COLO829 (cell line): ENCODE results near the gene XIRP1.

Experiments
- DNase-seq: peaks from one replicate; pipeline ENCODE4 v3.0.0; 2012; ENCODE audit warnings: low spot score

XIRP1 gene

DNA sequence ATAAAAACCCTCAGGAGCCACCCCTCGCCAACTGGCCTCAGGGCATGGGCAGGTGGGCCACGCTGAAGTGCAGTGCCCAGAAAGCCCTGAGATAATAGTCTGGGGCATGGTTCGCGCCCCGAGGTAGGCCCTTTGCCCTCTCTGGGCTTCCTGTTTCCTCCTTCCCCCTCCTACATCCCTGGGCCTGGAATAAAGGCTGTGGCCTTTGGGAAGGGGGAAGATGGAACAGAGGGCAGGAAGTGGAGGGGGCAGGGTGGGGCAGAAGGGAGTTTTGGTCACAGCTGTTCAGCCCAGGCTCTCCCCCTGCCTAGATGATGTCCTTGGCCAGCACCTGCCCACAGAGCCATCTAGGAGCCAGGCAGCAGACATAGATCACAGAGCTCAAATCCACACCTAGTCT lies 50.3 kb downstream of the XIRP1 start:
- no peak for DNase-seq

DNA sequence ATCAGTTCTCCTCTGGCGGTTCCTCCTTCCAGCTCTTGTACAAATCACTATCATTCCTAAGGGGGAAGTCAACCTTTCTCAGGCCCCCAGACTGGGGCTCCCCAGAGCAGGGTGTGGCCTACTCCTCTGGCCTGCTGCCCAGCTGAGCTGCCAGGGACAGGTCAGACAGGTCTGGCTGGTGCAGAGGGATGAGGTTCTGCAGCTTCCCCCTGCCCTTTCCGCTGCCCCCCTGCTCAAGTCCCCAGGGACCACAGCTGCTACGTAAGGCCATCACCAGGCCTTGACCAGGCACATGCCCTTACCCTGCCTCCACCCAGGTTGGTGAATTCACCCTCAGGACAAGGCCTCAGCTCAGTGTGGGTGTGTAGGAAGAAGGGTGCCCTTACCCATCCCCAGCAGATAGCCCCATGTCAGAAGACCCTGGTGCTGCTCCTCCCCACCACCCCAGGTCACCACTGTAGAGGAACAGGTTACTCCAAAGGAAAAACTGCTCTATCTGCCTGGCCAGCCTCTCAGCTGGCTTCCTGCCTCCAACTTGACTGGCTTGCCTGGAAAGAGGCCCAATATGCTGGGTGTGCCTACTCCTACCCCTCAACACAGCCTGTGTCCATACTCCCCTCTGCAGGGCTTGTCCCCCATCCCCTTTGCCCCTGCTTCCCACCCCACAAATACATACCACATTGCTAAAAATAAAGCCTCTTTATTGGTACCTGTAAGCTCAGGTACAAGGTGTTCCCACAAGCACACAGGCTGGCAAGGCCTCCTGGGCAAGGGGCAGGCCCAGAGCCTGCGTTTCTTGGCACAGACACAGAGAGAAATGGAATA lies 51.0 kb downstream of the XIRP1 start:
- no peak for DNase-seq

DNA sequence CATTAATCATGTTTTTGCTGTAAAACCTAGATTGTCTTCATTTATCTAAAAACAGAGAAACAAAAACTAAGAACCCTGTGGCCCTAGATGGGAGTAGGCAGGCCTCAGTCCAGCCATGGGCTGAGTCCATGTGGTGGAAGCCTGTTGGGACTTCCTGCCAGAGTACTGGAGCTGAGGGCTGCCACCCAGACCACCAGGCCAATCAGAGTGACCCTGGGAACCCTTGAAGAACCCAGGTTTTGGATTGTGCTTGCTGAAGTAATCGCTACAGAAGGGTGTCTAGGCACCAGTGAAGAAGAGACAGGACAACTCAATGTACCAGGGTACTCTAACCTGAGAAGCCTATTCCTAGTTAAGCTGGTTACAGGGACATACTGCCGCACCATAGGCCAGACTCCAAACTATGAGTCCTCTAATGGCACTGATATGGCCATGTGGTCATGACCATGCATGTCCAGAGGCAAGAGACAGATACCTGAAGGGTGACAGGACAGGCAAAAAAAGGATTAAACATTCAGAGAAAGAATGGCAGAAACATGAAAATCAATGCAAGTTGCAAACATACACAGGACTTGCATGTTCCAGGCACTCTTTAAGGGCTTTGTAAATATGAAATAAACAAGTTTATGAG lies 51.9 kb downstream of the XIRP1 start:
- no peak for DNase-seq

DNA sequence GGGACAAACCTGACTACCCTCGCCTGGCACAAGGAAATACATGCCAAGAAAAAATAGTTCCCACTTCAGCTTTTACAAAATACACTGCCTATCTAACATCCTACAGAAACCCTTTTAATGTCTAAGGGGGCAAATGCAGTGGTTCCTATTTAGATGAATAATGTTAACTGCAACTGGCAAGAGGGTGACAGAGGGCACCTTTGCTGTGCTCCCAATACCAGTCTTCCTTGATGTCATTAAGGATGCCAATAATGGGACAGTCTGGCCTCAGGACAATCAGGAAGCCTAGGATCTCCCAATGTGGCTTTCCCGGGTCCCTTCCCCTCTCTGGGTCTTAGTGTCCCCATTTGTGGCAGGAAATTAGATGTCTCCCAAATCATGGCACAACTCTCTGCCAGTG lies 53.0 kb downstream of the XIRP1 start:
- no peak for DNase-seq

DNA sequence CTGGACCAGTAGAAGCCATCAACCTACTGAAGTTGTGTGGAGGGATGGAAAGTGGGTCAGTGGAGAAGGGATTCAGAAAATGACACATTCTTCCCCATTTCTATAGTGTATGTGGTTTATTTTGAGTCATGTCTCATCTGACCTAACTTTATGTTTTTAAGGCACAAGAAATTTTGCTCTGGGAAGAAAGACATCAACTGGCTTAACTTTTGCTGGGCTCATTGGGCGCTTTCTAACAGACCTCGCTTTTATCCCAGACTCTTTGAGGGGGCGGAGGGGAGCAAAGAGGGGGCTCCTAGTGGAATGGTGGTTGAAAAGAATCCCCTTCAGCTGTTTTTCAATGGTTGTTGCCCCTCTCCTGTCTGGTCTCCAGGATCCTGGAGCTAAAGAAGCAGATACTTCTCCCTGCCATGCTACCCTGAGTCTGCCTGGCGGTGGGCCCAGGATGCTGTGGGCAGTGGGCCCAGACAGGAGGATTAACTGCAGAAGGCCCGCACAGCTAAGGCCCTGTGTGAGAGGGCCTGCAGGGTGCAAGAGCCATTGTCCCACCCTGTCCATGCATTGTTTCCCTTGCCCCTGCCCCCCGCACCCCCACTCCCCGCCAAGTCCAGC lies 53.5 kb downstream of the XIRP1 start:
- no peak for DNase-seq

DNA sequence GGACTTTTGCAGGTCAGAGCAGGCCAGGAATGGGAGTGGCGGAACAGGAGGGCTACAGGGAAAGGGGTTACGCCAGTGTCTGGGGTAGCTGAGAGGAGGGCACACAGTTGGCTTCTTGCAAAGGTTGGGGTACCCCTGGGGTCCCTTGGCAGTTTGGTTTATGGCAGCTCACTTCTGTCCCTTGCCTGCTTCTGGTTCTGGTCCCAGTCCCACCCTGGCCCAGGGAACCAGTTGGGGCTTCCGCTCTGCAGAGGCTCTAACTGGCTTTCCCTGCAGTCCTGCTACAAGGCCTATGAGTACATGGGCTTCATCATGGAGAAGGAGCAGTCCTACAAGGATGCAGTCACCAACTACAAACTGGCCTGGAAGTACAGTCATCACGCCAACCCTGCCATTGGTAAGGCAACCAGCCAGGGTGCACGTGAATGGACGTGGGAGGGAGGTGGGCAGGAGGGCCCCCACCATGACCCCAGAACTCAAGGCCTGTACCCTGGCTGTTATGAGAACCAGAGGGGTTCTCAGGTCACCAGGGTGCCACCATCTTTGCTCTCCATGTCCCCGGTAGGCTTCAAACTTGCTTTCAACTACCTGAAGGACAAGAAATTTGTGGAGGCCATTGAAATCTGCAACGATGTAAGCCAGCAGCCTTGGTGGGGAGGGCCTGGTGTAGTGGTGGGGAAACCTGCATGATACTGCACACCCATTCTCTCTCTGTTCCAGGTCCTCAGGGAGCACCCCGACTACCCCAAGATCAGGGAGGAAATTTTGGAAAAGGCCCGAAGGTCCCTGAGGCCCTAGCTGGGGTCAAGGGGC lies 54.2 kb downstream of the XIRP1 start:
- no peak for DNase-seq

DNA sequence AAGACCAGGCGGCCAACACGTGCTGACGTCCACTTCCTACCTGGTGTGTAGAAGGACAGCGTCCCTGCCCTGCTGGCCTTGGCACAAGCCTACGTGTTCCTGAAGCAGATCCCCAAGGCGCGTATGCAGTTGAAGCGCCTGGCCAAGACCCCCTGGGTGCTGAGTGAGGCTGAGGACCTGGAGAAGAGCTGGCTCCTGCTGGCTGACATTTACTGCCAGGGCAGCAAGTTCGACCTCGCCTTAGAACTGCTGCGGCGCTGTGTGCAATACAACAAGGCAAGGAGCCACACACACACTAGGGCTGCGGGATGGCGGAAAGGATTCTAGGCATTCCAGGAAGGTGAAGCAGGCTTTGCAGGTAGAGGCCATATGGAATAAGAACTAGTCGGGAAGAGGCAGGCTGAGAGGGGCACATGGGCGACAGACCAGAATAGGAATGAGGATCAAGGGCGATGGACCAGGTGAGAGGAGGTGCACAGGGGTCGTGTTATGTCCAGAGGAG lies 54.9 kb downstream of the XIRP1 start:
- no peak for DNase-seq

DNA sequence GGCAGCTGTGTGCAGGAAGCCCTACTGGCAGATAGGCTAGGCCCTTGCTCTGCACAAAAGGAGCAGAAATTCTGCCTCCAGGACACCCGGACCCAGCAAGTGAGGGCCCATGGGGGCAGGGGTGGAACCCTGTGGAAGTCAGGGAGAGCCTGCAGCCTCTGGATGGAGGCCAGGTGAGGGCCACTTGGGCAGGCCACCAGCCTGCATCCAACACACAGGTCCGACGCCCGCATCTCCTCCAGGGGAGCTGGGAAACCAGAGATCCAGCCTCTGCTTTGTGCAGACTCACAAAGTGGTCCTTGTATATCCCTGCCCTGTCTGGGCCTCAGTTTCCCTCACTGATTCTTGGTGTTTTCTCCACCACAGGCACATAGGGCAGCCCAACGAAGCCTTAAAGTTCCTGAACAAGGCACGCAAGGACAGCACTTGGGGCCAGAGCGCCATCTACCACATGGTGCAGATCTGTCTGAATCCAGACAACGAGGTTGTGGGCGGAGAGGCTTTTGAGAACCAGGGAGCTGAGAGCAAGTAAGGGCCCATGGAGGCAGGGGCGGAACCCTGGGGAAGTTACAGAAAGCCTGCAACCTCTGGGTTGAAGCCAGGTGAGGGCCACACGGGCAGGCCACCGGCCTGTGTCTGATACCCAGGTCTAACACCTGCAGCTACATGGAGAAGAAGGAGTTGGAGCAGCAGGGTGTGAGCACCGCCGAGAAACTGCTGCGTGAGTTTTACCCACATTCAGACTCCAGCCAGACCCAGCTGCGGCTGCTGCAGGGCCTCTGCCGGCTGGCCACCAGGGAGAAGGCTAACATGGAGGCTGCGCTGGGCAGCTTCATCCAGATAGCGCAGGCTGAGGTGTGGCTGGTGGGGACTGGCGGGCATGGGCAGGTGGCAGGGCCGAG lies 55.6 kb downstream of the XIRP1 start:
- DNase-seq = no peak

DNA sequence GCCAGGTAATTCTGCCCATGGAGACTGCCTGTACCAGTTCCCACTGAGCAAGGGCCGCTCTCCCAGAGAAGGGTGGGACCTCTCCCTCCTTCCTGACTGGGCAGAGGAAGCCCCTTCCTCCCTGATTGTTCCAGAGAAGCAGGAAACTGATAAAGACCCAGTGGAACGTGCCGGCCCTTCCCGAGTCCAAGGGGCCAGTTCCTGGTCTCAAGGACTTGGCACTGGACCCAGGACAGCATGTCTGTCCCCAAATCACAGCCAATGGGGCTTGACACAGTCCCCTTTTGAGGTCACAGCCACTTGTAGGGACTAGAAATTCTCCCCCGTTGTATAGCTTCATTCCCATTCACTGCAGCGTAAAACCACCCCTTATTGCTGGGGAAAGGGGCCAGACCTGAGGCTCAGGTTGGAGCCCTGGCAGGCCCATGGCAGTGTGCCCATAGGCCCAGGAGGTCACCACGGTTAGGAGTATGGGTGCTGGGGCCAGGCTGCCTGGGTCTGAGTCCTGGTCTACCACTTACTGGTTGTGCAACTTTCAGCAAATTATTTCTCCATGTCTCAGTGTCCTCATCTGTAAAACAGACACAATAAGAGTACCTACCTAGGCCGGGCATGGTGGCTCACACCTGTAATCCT lies 57.1 kb downstream of the XIRP1 start:
- no peak for DNase-seq

DNA sequence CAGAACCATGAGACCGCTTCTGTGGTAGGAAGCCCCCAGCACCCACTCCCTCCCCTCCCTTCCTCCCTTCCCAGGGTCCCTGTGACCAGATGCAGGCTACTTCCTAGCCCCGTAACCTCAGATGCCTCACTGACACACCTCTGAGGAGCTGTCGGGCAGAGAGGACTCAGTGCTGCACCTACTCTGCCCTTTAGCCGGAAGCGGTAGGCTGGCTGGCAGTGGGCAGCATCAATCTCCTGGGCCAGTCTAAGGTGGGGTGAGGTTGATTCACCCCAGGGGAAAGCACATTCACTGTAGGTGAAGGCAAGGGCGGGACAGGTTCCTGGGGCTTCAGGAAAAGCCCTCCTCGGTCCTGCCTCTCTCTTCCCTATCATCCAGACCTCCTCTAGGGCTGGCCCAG lies 58.1 kb downstream of the XIRP1 start:
- no peak for DNase-seq

DNA sequence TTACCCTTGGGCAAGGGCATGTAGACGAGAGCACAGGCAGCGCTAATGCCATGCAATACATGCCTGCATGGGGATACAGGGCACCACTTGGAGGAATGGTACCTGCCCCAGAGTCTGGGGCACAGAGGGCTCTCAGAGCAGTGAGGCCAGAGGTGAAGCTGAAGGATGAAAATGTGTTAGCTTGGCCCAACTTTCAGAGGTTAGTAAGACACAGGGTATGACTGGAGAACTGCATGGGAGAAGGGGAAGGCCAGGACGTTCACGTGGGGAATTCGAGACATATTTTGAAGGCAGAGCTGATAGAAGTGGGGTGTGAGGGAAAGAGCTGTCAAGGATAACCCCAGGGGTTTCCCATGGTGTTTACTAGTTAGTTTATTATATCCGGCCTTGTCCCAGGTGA lies 58.6 kb downstream of the XIRP1 start:
- DNase-seq = no peak
